Kidney (tissue), 14 donors: ENCODE measurements around the gene KLHL30. TPM values are rescaled to one million over a fixed set of nuclear protein-coding genes. Genes with fewer than 3 reads are reported as not detected.

Source experiments
- DNase-seq, 5 donors: peaks; one replicate each; pipeline ENCODE4 v3.0.0-alpha.2; 2013 to 2020
- FAIRE-seq: peaks from 2 replicates; lab custom pipeline; 2012; peaks lifted over from hg19 to GRCh38; lab: Jason Lieb, UNC
- H3K27ac ChIP-seq, 2 donors: one replicate each; pipeline ENCODE4 v1.7.0; 2013; ENCODE audit warnings: low read depth in 2 of 2, low read length in 2 of 2, inconsistent platforms in 1 of 2
- H3K27me3 ChIP-seq: one replicate; pipeline ENCODE4 v1.7.1; 2013; ENCODE audit warnings: low read length, inconsistent platforms; ENCODE audit not compliant: control insufficient read depth, insufficient read depth
- H3K36me3 ChIP-seq, 3 donors: one replicate each; pipeline versions ENCODE4 v1.7.0 to v1.7.1; 2013; ENCODE audit warnings: low read length in 3 of 3, control low read depth in 1 of 3, inconsistent platforms in 1 of 3; ENCODE audit not compliant: insufficient read depth in 3 of 3, control insufficient read depth in 2 of 3
- H3K4me1 ChIP-seq, 3 donors: one replicate each; pipeline versions ENCODE4 v1.7.0 to v1.7.1; 2013; ENCODE audit warnings: low read length in 3 of 3, inconsistent platforms in 1 of 3, low read depth in 1 of 3; ENCODE audit not compliant: control insufficient read depth in 2 of 3, insufficient read depth in 2 of 3
- H3K4me3 ChIP-seq, 3 donors: one replicate each; pipeline versions ENCODE4 v1.7.0 to v1.8.1; 2013; ENCODE audit warnings: low read length in 3 of 3, control low read depth in 1 of 3, inconsistent platforms in 1 of 3
- H3K9ac ChIP-seq, 3 donors: one replicate each; pipeline versions ENCODE4 v1.7.0 to v1.7.1; 2013; ENCODE audit warnings: low read length in 3 of 3, control low read depth in 1 of 3, inconsistent platforms in 1 of 3
- H3K9me3 ChIP-seq, 3 donors: one replicate each; pipeline versions ENCODE4 v1.7.0 to v1.7.1; 2013; ENCODE audit warnings: low read length in 3 of 3, control low read depth in 1 of 3, inconsistent platforms in 1 of 3; ENCODE audit not compliant: control insufficient read depth in 2 of 3, insufficient read depth in 1 of 3
- intact Hi-C: fragments of 100-400 bp; cut with DNase I; formaldehyde crosslinking; loops from one replicate; pipeline ENCODE4 v1.11.1; 2022
- polyA plus RNA-seq: library from polyadenylated mRNA; stranded (reverse); fragments of 350-450 nt; fragmentation: Illumina TruSeq; extraction: RNeasy Lipid Tissue Mini Kit (QIAGEN cat#74804); gene quantifications from one replicate; pipeline ENCODE4 v1.2.3, GENCODE V29; 2014; ENCODE audit warnings: low read depth, low replicate concordance; ENCODE audit not compliant: insufficient read depth
- total RNA-seq: library from RNA; stranded (reverse); fragmentation: NEBNext Ultra II Directional; extraction: Animal tissue kit (Norgen Biotek cat#: 25700); gene quantifications from one replicate; pipeline ENCODE4 v1.2.1, GENCODE V29; 2021
- TF ChIP-seq, protein P1 (sequence below): IDR thresholded peaks from 3 replicates; pipeline ENCODE4 v1.5.1; 2012; ENCODE audit warnings: mild to moderate bottlenecking, moderate library complexity, borderline replicate concordance; ENCODE audit not compliant: insufficient read depth; ENCODE audit errors: extremely low read depth
- donor health status: control.
- donor health status: control.
- donor health status: control.
- donor health status: control.
- donor health status: control.
- donor health status: DM: yes; HTN: yes; CAD: no.
- donor health status: Normal renal cell carcinoma (clear cell type).

The KLHL30 gene
- total and polyA plus RNA-seq, 2 donors from 2014 or later, result 0.24 to 5.7 TPM

- H3K27ac ChIP-seq, result no peak overlapping the region
- TF ChIP-seq, protein P1, sequence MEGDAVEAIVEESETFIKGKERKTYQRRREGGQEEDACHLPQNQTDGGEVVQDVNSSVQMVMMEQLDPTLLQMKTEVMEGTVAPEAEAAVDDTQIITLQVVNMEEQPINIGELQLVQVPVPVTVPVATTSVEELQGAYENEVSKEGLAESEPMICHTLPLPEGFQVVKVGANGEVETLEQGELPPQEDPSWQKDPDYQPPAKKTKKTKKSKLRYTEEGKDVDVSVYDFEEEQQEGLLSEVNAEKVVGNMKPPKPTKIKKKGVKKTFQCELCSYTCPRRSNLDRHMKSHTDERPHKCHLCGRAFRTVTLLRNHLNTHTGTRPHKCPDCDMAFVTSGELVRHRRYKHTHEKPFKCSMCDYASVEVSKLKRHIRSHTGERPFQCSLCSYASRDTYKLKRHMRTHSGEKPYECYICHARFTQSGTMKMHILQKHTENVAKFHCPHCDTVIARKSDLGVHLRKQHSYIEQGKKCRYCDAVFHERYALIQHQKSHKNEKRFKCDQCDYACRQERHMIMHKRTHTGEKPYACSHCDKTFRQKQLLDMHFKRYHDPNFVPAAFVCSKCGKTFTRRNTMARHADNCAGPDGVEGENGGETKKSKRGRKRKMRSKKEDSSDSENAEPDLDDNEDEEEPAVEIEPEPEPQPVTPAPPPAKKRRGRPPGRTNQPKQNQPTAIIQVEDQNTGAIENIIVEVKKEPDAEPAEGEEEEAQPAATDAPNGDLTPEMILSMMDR, result no peak
- H3K9me3 ChIP-seq, result no peaks in the 10 kb centered on the region
- H3K4me3 ChIP-seq, result no peak overlapping the region
- FAIRE-seq (no peak), DNase-seq (no peak)
- no peaks in the 10 kb centered on the region for H3K36me3 ChIP-seq
- peaks cover 0 to 4% (median 0%) of the 10 kb centered on the region in 3 donors for H3K4me1 ChIP-seq
- H3K27me3 ChIP-seq, result no peaks in the 10 kb centered on the region
- intact Hi-C loops, result no loop called here
- no peak overlapping the region for H3K9ac ChIP-seq
Observed at GRCh38 chr2:238142382-238143205, 4.1 kb downstream of the KLHL30 start.

GRCh38 chr2:238143239-238143951 lies 4.9 kb downstream of the KLHL30 start:
- no peaks in the 10 kb centered on the region for H3K36me3 ChIP-seq
- no peak for FAIRE-seq
- TF ChIP-seq, protein P1, result no peak
- no peak overlapping the region for H3K9ac ChIP-seq
- H3K27ac ChIP-seq, result no peak overlapping the region
- H3K27me3 ChIP-seq, result no peaks in the 10 kb centered on the region
- DNase-seq, result no peak
- peaks cover 0 to 2% (median 0%) of the 10 kb centered on the region in 3 donors for H3K4me1 ChIP-seq
- no peak overlapping the region for H3K4me3 ChIP-seq
- intact Hi-C loops, result no loop called here
- H3K9me3 ChIP-seq, result no peaks in the 10 kb centered on the region

- Histone ChIP-seq H3K27me3 (no peaks in the 10 kb centered on the region), H3K9me3 (no peaks in the 10 kb centered on the region), H3K9ac (no peak overlapping the region), H3K27ac (no peak overlapping the region), H3K4me1 (peaks cover 0 to 2% (median 0%) of the 10 kb centered on the region in 3 donors), H3K36me3 (no peaks in the 10 kb centered on the region), H3K4me3 (no peak overlapping the region)
- FAIRE-seq (no peak), DNase-seq (no peak)
- TF ChIP-seq, protein P1, result no peak
- intact Hi-C loops, result no loop called here
Observed at GRCh38 chr2:238144262-238144661, 5.8 kb downstream of the KLHL30 start.
